ENCODE data around the gene RIPOR3.
"Not testable (repeated sequence)": the region's sequence is repeated elsewhere in the genome, so short reads cannot be mapped to it uniquely, and the experiment has no call there.

The RIPOR3 gene

GRCh38 chr20:50709636-50709973 is 18.3 kb upstream of the RIPOR3 start:
- H3K27ac ChIP-seq, result no peak overlapping the region
- TF ChIP-seq ZFX (IDR thresholded peaks at IDR 0.05; ENCODE audit: borderline replicate concordance) (no peak), CTCF (IDR thresholded peaks at IDR 0.05) (no peak)

GRCh38 chr20:50708845-50709635 is 17.7 kb upstream of the RIPOR3 start:
- TF ChIP-seq CTCF (IDR thresholded peaks at IDR 0.05) (no peak), ZFX (IDR thresholded peaks at IDR 0.05; ENCODE audit: borderline replicate concordance) (no peak)
- no peak overlapping the region for H3K27ac ChIP-seq

GRCh38 chr20:50704971-50705370 is 13.6 kb upstream of the RIPOR3 start:
- TF ChIP-seq ZFX (IDR thresholded peaks at IDR 0.05; ENCODE audit: borderline replicate concordance), result no peak
- TF ChIP-seq CTCF (IDR thresholded peaks at IDR 0.05), result no peak
- no peak overlapping the region for H3K27ac ChIP-seq

- no peak for TF ChIP-seq ZFX (IDR thresholded peaks at IDR 0.05; ENCODE audit: borderline replicate concordance)
- TF ChIP-seq CTCF (IDR thresholded peaks at IDR 0.05), result no peak
- H3K27ac ChIP-seq, result no peak overlapping the region
These were observed 13.2 kb upstream of the RIPOR3 start for GRCh38 chr20:50704514-50704913.

- not testable (repeated sequence) for H3K27ac ChIP-seq
These were observed 12.5 kb upstream of the RIPOR3 start for GRCh38 chr20:50703651-50704438.

- H3K27ac ChIP-seq, result no peak overlapping the region
- TF ChIP-seq CTCF (IDR thresholded peaks at IDR 0.05) (no peak), ZFX (IDR thresholded peaks at IDR 0.05; ENCODE audit: borderline replicate concordance) (no peak)
These were observed 10.0 kb upstream of the RIPOR3 start for GRCh38 chr20:50701041-50701963.

GRCh38 chr20:50699688-50700087 is 8.3 kb upstream of the RIPOR3 start:
- TF ChIP-seq CTCF (IDR thresholded peaks at IDR 0.05) (no peak), ZFX (IDR thresholded peaks at IDR 0.05; ENCODE audit: borderline replicate concordance) (no peak)
- H3K27ac ChIP-seq, result no peak overlapping the region

- not testable (repeated sequence) for H3K27ac ChIP-seq
These were observed 6.9 kb upstream of the RIPOR3 start for GRCh38 chr20:50698255-50698654.

Data from 22Rv1 (cell line).